ENCODE data around the gene HNRNPU.
"Not testable (repeated sequence)": the region's sequence is repeated elsewhere in the genome, so short reads cannot be mapped to it uniquely, and the experiment has no call there.

HNRNPU gene

GRCh38 chr1:244839656-244840055 lies 24.7 kb downstream of the HNRNPU start:
- no peak for DNase-seq

- DNase-seq = no peak
Observed at GRCh38 chr1:244837597-244838258, 26.6 kb downstream of the HNRNPU start.

- DNase-seq = no peak
Observed at GRCh38 chr1:244836584-244836983, 27.8 kb downstream of the HNRNPU start.

GRCh38 chr1:244836135-244836521 lies 28.2 kb downstream of the HNRNPU start:
- DNase-seq = no peak

- no peak for DNase-seq
Observed at GRCh38 chr1:244835276-244836134, 28.8 kb downstream of the HNRNPU start, which contains the start of gene COX20. COX20 (plus strand) TSS chr1:244835658; CDS start chr1:244835715, 57 bp downstream.

GRCh38 chr1:244834543-244835275 lies 29.6 kb downstream of the HNRNPU start:
- DNase-seq = peak; percentile 92

GRCh38 chr1:244833734-244834542 lies 30.4 kb downstream of the HNRNPU start:
- peak; percentile 61 for DNase-seq

- DNase-seq = not testable (repeated sequence)
Observed at GRCh38 chr1:244833260-244833659, 31.1 kb downstream of the HNRNPU start.

GRCh38 chr1:244830639-244831038 lies 33.7 kb downstream of the HNRNPU start:
- no peak for DNase-seq

GRCh38 chr1:244826712-244827111 lies 37.6 kb downstream of the HNRNPU start:
- no peak for DNase-seq

- no peak for DNase-seq
Observed at GRCh38 chr1:244822878-244823277, 41.5 kb downstream of the HNRNPU start.

GRCh38 chr1:244821134-244821533 lies 43.2 kb downstream of the HNRNPU start:
- DNase-seq = no peak

- no peak for DNase-seq
Observed at GRCh38 chr1:244820131-244820530, 44.2 kb downstream of the HNRNPU start.

- no peak for DNase-seq
Observed at GRCh38 chr1:244817415-244817894, 46.9 kb downstream of the HNRNPU start.

GRCh38 chr1:244815600-244816099 lies 48.7 kb downstream of the HNRNPU start:
- no peak for DNase-seq

- no peak for DNase-seq
Observed at GRCh38 chr1:244813327-244813726, 51.0 kb downstream of the HNRNPU start.

- DNase-seq = no peak
Observed at GRCh38 chr1:244810221-244810620, 54.1 kb downstream of the HNRNPU start.

- DNase-seq = no peak
Observed at GRCh38 chr1:244807138-244807537, 57.2 kb downstream of the HNRNPU start.

- no peak for DNase-seq
Observed at GRCh38 chr1:244804841-244805240, 59.5 kb downstream of the HNRNPU start.

- no peak for DNase-seq
Observed at GRCh38 chr1:244802556-244803239, 61.6 kb downstream of the HNRNPU start.

GRCh38 chr1:244802041-244802440 lies 62.3 kb downstream of the HNRNPU start:
- DNase-seq = no peak

- no peak for DNase-seq
Observed at GRCh38 chr1:244801246-244801645, 63.1 kb downstream of the HNRNPU start.

Data from activated CD4-positive, CD25-positive, alpha-beta regulatory T cell treated with anti-CD3 and anti-CD28 coated beads, Interleukin-2, amount 50 U/mL, for 72 hours (primary cell).